Jurkat, Clone E6-1 (cell line): Measurements from ENCODE around the gene NKX1-2. TPM values are rescaled to one million over a fixed set of nuclear protein-coding genes. Genes with fewer than 3 reads are reported as not detected.

ENCODE experiments used
- DNase-seq: peaks from one replicate; pipeline ENCODE4 v3.0.0-alpha.2; 2011; ENCODE audit warnings: low read depth, low spot score
- H3K4me3 ChIP-seq: 2 replicates; pipeline ENCODE4 v1.5.1; 2011; ENCODE audit warnings: mild to moderate bottlenecking, low read length, control low read depth, moderate library complexity
- polyA plus RNA-seq: library from polyadenylated mRNA; unstranded; fragments of >200 nt; gene quantifications from one replicate; pipeline ENCODE4 v1.2.1, GENCODE V29; 2012; ENCODE audit warnings: missing spikeins; ENCODE audit not compliant: insufficient read length, insufficient read depth

Gene NKX1-2
- polyA plus RNA-seq: not detected

- no peak within 1 kb of the TSS for H3K4me3 ChIP-seq
- DNase-seq: no peak
Observed at GRCh38 chr10:124450012-124450782, at the start of gene NKX1-2. Gene NKX1-2 (minus strand): TSS chr10:124450035. CDS start chr10:124449943, 92 bp downstream.

- DNase-seq: no peak
- H3K4me3 ChIP-seq: no peak overlapping the region
Observed at GRCh38 chr10:124498056-124498455, 48.2 kb upstream of the NKX1-2 start.

- H3K4me3 ChIP-seq: no peak overlapping the region
- DNase-seq: no peak
Observed at GRCh38 chr10:124497196-124497881, 47.5 kb upstream of the NKX1-2 start.

- no peak overlapping the region for H3K4me3 ChIP-seq
- no peak for DNase-seq
Observed at GRCh38 chr10:124496620-124497019, 46.8 kb upstream of the NKX1-2 start.

- DNase-seq: no peak
- no peak overlapping the region for H3K4me3 ChIP-seq
Observed at GRCh38 chr10:124496150-124496549, 46.3 kb upstream of the NKX1-2 start.

- no peak overlapping the region for H3K4me3 ChIP-seq
- DNase-seq: no peak
Observed at GRCh38 chr10:124495725-124496124, 45.9 kb upstream of the NKX1-2 start.

- H3K4me3 ChIP-seq: no peak overlapping the region
- DNase-seq: no peak
Observed at GRCh38 chr10:124495162-124495561, 45.3 kb upstream of the NKX1-2 start.

- no peak for DNase-seq
- H3K4me3 ChIP-seq: no peak overlapping the region
Observed at GRCh38 chr10:124494046-124494807, 44.4 kb upstream of the NKX1-2 start.

- DNase-seq: no peak
- no peak overlapping the region for H3K4me3 ChIP-seq
Observed at GRCh38 chr10:124493214-124493882, 43.5 kb upstream of the NKX1-2 start.

GRCh38 chr10:124492266-124492665 lies 42.4 kb upstream of the NKX1-2 start:
- DNase-seq: no peak
- H3K4me3 ChIP-seq: no peak overlapping the region

GRCh38 chr10:124491105-124491504 lies 41.3 kb upstream of the NKX1-2 start:
- DNase-seq: no peak
- H3K4me3 ChIP-seq: no peak overlapping the region

- H3K4me3 ChIP-seq: no peak overlapping the region
- DNase-seq: no peak
Observed at GRCh38 chr10:124486635-124487034, 36.8 kb upstream of the NKX1-2 start.

GRCh38 chr10:124484661-124485060 lies 34.8 kb upstream of the NKX1-2 start:
- no peak overlapping the region for H3K4me3 ChIP-seq
- DNase-seq: no peak

GRCh38 chr10:124484031-124484430 lies 34.2 kb upstream of the NKX1-2 start:
- H3K4me3 ChIP-seq: no peak overlapping the region

GRCh38 chr10:124482876-124483275 lies 33.0 kb upstream of the NKX1-2 start:
- no peak overlapping the region for H3K4me3 ChIP-seq
- no peak for DNase-seq

More at GRCh38 chr10:124484031-124484430, 34.2 kb upstream of the NKX1-2 start:
- DNase-seq: no peak

- DNase-seq: no peak
Observed at GRCh38 chr10:124482236-124482800, 32.5 kb upstream of the NKX1-2 start.

GRCh38 chr10:124481717-124482116 lies 31.9 kb upstream of the NKX1-2 start:
- H3K4me3 ChIP-seq: no peak overlapping the region
- DNase-seq: no peak

More at GRCh38 chr10:124482236-124482800, 32.5 kb upstream of the NKX1-2 start:
- no peak overlapping the region for H3K4me3 ChIP-seq

- H3K4me3 ChIP-seq: no peak overlapping the region
- DNase-seq: no peak
Observed at GRCh38 chr10:124480860-124481259, 31.0 kb upstream of the NKX1-2 start.

GRCh38 chr10:124478515-124478914 lies 28.7 kb upstream of the NKX1-2 start:
- no peak overlapping the region for H3K4me3 ChIP-seq
- no peak for DNase-seq
